Esophagus squamous epithelium (tissue), 4 donors: ENCODE data around the gene GMNN.

ENCODE experiments used
- POLR2A ChIP-seq, 4 donors: fragments of 450-650 bp; IDR thresholded peaks; one replicate each; pipeline ENCODE4 v1.6.1; 2017; ENCODE audit warnings: antibody characterized with exemption in 4 of 4, mild to moderate bottlenecking in 4 of 4, moderate library complexity in 3 of 4
- TF ChIP-seq, protein P1 (sequence below), 6 experiments: fragments of 450-650 bp in 4 of 6; fragments of 200-600 bp in 2 of 6; sonication (generic) in 2 of 6; IDR thresholded peaks; one replicate each; pipeline ENCODE4 v1.5.1; 2016 to 2019; ENCODE audit warnings: antibody characterized with exemption in 6 of 6, mild to moderate bottlenecking in 4 of 6, moderate library complexity in 4 of 6

DNA sequence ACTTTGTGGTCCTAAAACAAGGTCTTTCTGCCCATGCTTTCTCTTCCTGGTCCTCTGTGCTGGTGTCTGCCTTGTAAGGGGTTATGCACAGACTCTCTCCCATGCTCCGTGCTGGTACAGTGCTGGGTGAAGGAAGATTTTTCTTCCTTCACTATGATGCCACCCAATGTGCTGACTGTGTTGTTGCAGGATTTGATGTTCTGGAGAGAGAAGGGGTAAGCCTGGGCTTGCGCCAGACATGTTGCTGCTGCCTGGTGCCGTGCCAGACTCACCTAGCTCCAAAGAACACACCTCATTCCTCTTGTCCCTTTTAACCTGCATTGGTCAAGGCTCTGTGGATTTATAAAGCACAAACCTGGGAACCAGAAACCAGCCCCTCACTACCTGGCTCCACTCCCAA lies 52.4 kb downstream of the GMNN start:
- TF ChIP-seq, protein P1, sequence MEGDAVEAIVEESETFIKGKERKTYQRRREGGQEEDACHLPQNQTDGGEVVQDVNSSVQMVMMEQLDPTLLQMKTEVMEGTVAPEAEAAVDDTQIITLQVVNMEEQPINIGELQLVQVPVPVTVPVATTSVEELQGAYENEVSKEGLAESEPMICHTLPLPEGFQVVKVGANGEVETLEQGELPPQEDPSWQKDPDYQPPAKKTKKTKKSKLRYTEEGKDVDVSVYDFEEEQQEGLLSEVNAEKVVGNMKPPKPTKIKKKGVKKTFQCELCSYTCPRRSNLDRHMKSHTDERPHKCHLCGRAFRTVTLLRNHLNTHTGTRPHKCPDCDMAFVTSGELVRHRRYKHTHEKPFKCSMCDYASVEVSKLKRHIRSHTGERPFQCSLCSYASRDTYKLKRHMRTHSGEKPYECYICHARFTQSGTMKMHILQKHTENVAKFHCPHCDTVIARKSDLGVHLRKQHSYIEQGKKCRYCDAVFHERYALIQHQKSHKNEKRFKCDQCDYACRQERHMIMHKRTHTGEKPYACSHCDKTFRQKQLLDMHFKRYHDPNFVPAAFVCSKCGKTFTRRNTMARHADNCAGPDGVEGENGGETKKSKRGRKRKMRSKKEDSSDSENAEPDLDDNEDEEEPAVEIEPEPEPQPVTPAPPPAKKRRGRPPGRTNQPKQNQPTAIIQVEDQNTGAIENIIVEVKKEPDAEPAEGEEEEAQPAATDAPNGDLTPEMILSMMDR (IDR thresholded peaks at IDR 0.05) = no peak
- TF ChIP-seq POLR2A (IDR thresholded peaks at IDR 0.05) = no peak
